Measurements from ENCODE around the gene NAPEPLD. TPM values are rescaled to one million over a fixed set of nuclear protein-coding genes. Genes with fewer than 3 reads are reported as not detected.

NAPEPLD gene
- total RNA-seq, 6 experiments from 2014 or later: 3.4 to 5.3 (median 4.4) TPM

DNA sequence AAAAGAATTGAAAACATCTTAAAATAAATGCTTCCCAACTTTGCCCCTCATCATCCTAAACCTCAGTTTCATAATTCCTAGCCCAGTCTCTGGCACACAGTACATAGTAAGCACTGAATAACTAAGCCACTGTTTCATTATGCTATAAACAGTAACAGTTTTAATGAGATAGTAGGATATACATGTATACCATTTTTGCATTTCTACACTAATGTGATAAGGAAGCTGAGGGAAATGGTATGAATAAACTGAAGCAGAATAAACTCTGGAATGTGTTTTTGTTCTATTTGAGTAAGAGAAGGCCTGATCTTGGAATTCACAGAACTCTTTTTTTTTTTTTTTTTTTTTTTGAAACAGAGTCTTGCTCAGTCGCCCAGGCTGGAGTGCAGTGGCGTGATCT is 8.8 kb downstream of the NAPEPLD start:
- Mint-ChIP-seq H3K4me1 (ENCODE audit: low read depth) (peaks cover 19% of the 10 kb centered on the region), H3K9me3 (no peaks in the 10 kb centered on the region), H3K36me3 (ENCODE audit: low read depth) (peaks cover 8% of the 10 kb centered on the region; the same call in 1 of the 2 replicates), H3K27ac (no peak overlapping the region), H3K27me3 (ENCODE audit: insufficient read depth) (no peaks in the 10 kb centered on the region), H3K4me3 (no peak overlapping the region)
- DNase-seq: no peak
- TF ChIP-seq, protein P1, sequence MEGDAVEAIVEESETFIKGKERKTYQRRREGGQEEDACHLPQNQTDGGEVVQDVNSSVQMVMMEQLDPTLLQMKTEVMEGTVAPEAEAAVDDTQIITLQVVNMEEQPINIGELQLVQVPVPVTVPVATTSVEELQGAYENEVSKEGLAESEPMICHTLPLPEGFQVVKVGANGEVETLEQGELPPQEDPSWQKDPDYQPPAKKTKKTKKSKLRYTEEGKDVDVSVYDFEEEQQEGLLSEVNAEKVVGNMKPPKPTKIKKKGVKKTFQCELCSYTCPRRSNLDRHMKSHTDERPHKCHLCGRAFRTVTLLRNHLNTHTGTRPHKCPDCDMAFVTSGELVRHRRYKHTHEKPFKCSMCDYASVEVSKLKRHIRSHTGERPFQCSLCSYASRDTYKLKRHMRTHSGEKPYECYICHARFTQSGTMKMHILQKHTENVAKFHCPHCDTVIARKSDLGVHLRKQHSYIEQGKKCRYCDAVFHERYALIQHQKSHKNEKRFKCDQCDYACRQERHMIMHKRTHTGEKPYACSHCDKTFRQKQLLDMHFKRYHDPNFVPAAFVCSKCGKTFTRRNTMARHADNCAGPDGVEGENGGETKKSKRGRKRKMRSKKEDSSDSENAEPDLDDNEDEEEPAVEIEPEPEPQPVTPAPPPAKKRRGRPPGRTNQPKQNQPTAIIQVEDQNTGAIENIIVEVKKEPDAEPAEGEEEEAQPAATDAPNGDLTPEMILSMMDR (IDR thresholded peaks at IDR 0.05): no peak

DNA sequence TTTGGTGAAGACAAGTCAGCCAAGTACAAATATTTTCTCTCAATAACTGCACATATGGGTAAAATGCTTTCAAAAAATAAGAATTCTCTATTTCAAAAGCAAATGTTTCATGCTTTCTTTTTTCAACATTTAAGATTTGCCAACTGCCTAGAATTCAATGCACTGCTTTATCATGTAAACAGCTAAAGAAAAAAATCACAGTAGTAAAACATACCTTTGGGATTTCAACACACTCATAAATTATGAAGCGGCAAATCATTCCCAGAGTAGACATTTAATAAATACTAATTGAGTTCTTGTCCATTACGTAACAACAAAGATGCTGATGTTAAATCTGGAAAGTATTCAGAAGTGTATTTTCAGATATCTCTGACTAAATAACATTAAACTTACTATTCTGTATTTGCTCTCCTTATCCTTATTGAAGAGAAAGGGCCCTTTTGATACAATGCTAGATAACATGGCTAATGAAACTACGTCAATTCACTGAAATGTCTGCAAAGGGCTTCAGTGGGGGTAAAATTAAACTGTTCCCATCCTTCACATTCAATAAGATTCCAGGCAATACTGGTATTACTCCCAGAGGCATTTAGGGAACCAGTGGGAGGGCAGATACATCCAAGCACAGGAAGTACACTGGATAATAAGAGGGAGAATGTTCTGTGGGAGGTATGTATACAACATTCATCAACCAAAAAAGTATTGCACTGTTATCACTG is 13.9 kb downstream of the NAPEPLD start:
- DNase-seq: no peak
- no peak overlapping the region for H3K4me3 Mint-ChIP-seq
- H3K27me3 Mint-ChIP-seq (ENCODE audit: insufficient read depth): no peaks in the 10 kb centered on the region
- no peaks in the 10 kb centered on the region for H3K36me3 Mint-ChIP-seq (ENCODE audit: low read depth)
- H3K4me1 Mint-ChIP-seq (ENCODE audit: low read depth): peaks cover 14% of the 10 kb centered on the region
- no peaks in the 10 kb centered on the region for H3K9me3 Mint-ChIP-seq
- H3K27ac Mint-ChIP-seq: no peak overlapping the region
- TF ChIP-seq, protein P1 (IDR thresholded peaks at IDR 0.05): no peak

GRCh38 chr7:103132995-103133688 is 15.8 kb downstream of the NAPEPLD start:
- no peak overlapping the region for H3K4me3 Mint-ChIP-seq
- H3K27ac Mint-ChIP-seq: no peak overlapping the region
- H3K27me3 Mint-ChIP-seq (ENCODE audit: insufficient read depth): no peaks in the 10 kb centered on the region
- TF ChIP-seq, protein P1 (IDR thresholded peaks at IDR 0.05): no peak
- peaks cover 17% of the 10 kb centered on the region for H3K4me1 Mint-ChIP-seq (ENCODE audit: low read depth)
- no peak for DNase-seq
- H3K36me3 Mint-ChIP-seq (ENCODE audit: low read depth): peaks cover 5% of the 10 kb centered on the region; the same call in 1 of the 2 replicates
- no peaks in the 10 kb centered on the region for H3K9me3 Mint-ChIP-seq

DNA sequence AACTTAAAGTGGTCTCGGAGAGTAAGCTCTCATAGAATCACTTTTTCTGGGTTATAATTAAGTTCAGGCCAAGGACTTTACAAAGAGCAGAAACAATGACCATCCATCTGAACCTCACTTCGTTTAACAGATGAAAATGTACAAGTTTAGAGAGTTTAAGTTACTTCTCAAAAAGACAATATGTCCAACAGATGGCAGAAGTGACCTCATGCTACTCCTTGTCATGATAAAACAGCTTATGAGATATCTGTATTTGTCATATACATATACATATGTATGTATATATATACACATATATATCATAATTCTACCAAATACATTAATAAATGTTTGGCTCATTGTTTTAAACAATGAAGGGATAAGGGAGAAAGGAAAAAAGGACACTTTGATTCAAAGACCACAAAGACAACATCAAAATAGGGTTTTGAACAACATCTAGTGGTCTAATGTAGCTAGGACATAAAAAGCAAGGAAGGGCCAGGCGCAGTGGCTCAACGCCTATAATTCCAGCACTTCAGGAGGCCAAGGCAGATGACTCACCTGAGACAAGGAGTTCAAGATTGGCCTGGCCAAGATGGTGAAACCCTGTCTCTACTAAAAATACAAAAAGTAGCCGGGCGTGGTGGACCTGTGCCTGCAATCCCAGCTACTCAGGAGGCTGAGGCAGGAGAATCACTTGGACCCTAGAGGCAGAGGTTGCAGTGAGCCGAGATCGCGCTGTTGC is 17.8 kb downstream of the NAPEPLD start:
- no peaks in the 10 kb centered on the region for H3K9me3 Mint-ChIP-seq
- H3K4me1 Mint-ChIP-seq (ENCODE audit: low read depth): peaks cover 17% of the 10 kb centered on the region
- H3K27ac Mint-ChIP-seq: no peak overlapping the region
- no peak for DNase-seq
- TF ChIP-seq, protein P1 (IDR thresholded peaks at IDR 0.05): no peak
- no peak overlapping the region for H3K4me3 Mint-ChIP-seq
- H3K36me3 Mint-ChIP-seq (ENCODE audit: low read depth): peaks cover 5% of the 10 kb centered on the region; the same call in 1 of the 2 replicates
- H3K27me3 Mint-ChIP-seq (ENCODE audit: insufficient read depth): no peaks in the 10 kb centered on the region

GRCh38 chr7:103129702-103130549 is 19.0 kb downstream of the NAPEPLD start:
- Mint-ChIP-seq H3K4me1 (ENCODE audit: low read depth) (peaks cover 10% of the 10 kb centered on the region), H3K36me3 (ENCODE audit: low read depth) (peaks cover 5% of the 10 kb centered on the region; the same call in 1 of the 2 replicates), H3K4me3 (no peak overlapping the region), H3K9me3 (no peaks in the 10 kb centered on the region), H3K27me3 (ENCODE audit: insufficient read depth) (no peaks in the 10 kb centered on the region), H3K27ac (no peak overlapping the region)
- no peak for DNase-seq
- TF ChIP-seq, protein P1 (IDR thresholded peaks at IDR 0.05): no peak
